HAP-1 (cell line): ENCODE data around the gene VCL.

ENCODE experiments used
- DNase-seq, 2 experiments: peaks; one replicate each; pipeline ENCODE4 v3.0.0-alpha.2; 2016 to 2020; ENCODE audit warnings: low spot score in 2 of 2
- H3K27me3 ChIP-seq: fragments of 250-450 bp; sonication (Bioruptor Pico); 2 replicates; pipeline ENCODE4 v1.5.1; 2020; ENCODE audit warnings: low read depth, mild to moderate bottlenecking, moderate library complexity
- H3K36me3 ChIP-seq: fragments of 250-450 bp; sonication (Bioruptor Pico); replicated peaks from 2 replicates; pipeline ENCODE4 v1.5.1; 2020; ENCODE audit warnings: mild to moderate bottlenecking
- H3K4me1 ChIP-seq: fragments of 250-450 bp; sonication (Bioruptor Pico); 2 replicates; pipeline ENCODE4 v1.5.1; 2020; ENCODE audit warnings: mild to moderate bottlenecking
- H3K4me3 ChIP-seq: fragments of 250-450 bp; sonication (Bioruptor Pico); 2 replicates; pipeline ENCODE4 v1.5.1; 2020; ENCODE audit warnings: mild to moderate bottlenecking, moderate library complexity
- H3K9me3 ChIP-seq: fragments of 250-450 bp; sonication (Bioruptor Pico); 2 replicates; pipeline ENCODE4 v1.5.1; 2020; ENCODE audit warnings: mild to moderate bottlenecking, moderate library complexity
- in situ Hi-C: fragments of 300-500 bp; cut with MboI; formaldehyde crosslinking; loops from 3 replicates; pipeline ENCODE4 v1.14.3; 2020; ENCODE audit warnings: low sequenced_read_pairs, inconsistent platforms, mixed read lengths

VCL gene

GRCh38 chr10:74167443-74167842 is 169.5 kb downstream of the VCL start:
- no peaks in the 10 kb centered on the region for H3K27me3 ChIP-seq
- no peaks in the 10 kb centered on the region for H3K4me1 ChIP-seq
- H3K9me3 ChIP-seq: no peaks in the 10 kb centered on the region
- in situ Hi-C loops: no loop called here
- no peak for DNase-seq
- H3K36me3 ChIP-seq: no peaks in the 10 kb centered on the region
- no peak overlapping the region for H3K4me3 ChIP-seq
